HG02623 (cell line): ENCODE results near the gene TP63.

ENCODE experiments used
- ATAC-seq: cut with Tn5 transposase; IDR thresholded peaks from one replicate; pipeline ENCODE4 v1.9.1; 2021; ENCODE audit warnings: moderate library complexity; ENCODE audit not compliant: unreplicated experiment

TP63 gene

GRCh38 chr3:189772584-189772983, 141.4 kb downstream of the TP63 start:
- no peak for ATAC-seq

GRCh38 chr3:189773056-189773455, 141.9 kb downstream of the TP63 start:
- no peak for ATAC-seq

- no peak for ATAC-seq
Observed at GRCh38 chr3:189776149-189776824, 145.1 kb downstream of the TP63 start.

GRCh38 chr3:189778340-189778950, 147.3 kb downstream of the TP63 start:
- ATAC-seq, result no peak

GRCh38 chr3:189779166-189779565, 148.0 kb downstream of the TP63 start:
- no peak for ATAC-seq

GRCh38 chr3:189780546-189781270, 149.5 kb downstream of the TP63 start:
- ATAC-seq, result no peak

- ATAC-seq, result no peak
Observed at GRCh38 chr3:189781415-189781814, 150.2 kb downstream of the TP63 start.

- no peak for ATAC-seq
Observed at GRCh38 chr3:189786479-189787064, 155.4 kb downstream of the TP63 start.

GRCh38 chr3:189787191-189787590, 156.0 kb downstream of the TP63 start:
- no peak for ATAC-seq

- no peak for ATAC-seq
Observed at GRCh38 chr3:189787632-189788031, 156.4 kb downstream of the TP63 start.

- ATAC-seq, result no peak
Observed at GRCh38 chr3:189789432-189789831, 158.2 kb downstream of the TP63 start.

GRCh38 chr3:189790658-189791057, 159.5 kb downstream of the TP63 start:
- ATAC-seq, result no peak

GRCh38 chr3:189792046-189792929, 161.1 kb downstream of the TP63 start:
- ATAC-seq, result no peak

GRCh38 chr3:189794518-189794917, 163.3 kb downstream of the TP63 start:
- ATAC-seq, result no peak

GRCh38 chr3:189797103-189797750, 166.0 kb downstream of the TP63 start:
- no peak for ATAC-seq

GRCh38 chr3:189799366-189799765, 168.2 kb downstream of the TP63 start:
- ATAC-seq, result no peak

GRCh38 chr3:189800436-189800835, 169.2 kb downstream of the TP63 start:
- no peak for ATAC-seq

- ATAC-seq, result no peak
Observed at GRCh38 chr3:189803254-189803653, 172.1 kb downstream of the TP63 start.

- ATAC-seq, result no peak
Observed at GRCh38 chr3:189805375-189806067, 174.3 kb downstream of the TP63 start.
